Myocyte (in vitro differentiated cells): ENCODE results near the gene AMOT. TPM values are rescaled to one million over a fixed set of nuclear protein-coding genes. Genes with fewer than 3 reads are reported as not detected.

Source experiments
- DNase-seq: peaks from one replicate; pipeline ENCODE4 v3.0.0-alpha.2; 2012; ENCODE audit warnings: low read depth
- total RNA-seq: library from RNA; depleted of rRNA; stranded (reverse); fragments of >200 nt; gene quantifications from 2 replicates; pipeline ENCODE4 v1.2.3, GENCODE V29; 2014

Gene AMOT
- total RNA-seq, 1 donor from 2014 or later: 3.1 TPM

DNA sequence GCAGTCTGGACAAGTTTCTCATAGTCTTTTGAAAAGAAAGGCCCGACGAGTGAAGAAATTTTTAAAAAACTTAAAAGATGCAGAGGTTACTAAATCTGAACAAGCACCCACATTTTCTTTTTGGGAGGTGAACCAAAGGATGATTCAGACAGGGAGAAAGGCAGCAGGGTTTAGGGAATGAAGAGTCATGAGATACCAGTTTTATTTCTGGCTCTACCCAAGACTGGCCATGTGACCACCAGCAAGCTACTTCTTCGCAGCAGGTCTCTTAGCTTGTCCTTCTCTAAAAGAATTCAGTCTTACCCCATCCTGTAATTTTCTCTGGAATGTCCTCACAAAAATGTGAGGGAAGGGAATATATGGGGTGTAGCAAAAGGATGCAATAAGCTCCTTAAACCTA, 37.6 kb downstream of the AMOT start:
- no peak for DNase-seq

GRCh38 chrX:112802541-112802940, 38.1 kb downstream of the AMOT start:
- no peak for DNase-seq

DNA sequence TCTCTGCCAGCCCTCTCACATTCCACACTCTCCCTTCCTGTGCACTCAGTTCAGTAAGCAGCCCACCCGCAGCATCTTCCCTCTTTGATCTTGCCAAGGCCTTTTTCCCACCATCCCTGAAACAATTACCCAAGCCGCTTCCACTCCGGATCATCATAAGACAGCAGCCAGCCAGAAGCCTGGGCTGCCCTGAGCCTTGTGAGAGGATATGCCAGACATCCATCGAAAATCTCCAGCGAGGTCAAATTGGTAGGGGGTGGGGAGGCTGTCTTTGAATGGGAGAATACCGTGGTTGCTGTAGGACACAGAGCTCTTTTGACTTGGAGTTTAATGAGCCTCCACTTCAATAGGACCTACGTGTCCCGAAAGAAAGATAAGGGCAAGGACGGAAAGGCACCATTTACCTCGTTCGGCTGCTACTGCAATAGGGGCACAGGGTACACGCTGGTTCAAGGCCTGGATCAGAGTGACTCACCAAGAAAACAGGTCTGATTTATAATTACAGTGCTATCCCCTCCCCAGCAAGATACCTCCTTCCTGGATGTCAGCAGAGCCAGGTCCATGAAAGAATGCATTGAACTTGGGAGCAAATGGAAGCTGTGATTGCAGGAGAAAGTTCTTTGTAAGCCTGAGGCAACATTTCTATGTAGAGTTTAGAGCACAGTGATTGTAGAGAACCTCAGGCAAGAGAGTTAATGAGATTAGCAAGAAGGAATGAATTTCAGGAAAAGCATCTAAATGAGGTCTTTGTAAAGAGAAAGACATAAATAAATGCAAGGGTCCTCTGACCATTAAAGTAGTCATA, 39.5 kb downstream of the AMOT start:
- no peak for DNase-seq

GRCh38 chrX:112799425-112799824, 41.2 kb downstream of the AMOT start:
- no peak for DNase-seq

- no peak for DNase-seq
Observed at GRCh38 chrX:112798736-112799135, 41.9 kb downstream of the AMOT start.

DNA sequence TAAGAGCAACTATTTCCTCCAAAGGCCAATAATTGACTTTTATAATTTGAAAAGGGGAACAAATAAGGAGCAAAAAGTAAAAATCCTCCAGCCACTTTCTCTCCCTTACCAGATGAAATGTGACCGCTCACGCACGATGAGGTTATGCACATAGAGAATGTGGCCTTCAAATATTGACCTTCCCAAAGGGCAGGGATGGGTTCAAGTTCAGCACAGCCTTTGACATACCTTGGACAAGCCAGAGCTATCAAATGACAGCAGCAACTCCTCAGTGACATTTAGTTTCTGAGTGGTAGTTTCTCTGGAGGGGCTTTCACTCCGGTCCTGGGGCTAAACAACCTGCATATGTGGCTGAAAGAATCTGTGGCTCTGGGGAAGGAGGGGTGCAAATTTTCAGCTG, 50.7 kb downstream of the AMOT start:
- no peak for DNase-seq

DNA sequence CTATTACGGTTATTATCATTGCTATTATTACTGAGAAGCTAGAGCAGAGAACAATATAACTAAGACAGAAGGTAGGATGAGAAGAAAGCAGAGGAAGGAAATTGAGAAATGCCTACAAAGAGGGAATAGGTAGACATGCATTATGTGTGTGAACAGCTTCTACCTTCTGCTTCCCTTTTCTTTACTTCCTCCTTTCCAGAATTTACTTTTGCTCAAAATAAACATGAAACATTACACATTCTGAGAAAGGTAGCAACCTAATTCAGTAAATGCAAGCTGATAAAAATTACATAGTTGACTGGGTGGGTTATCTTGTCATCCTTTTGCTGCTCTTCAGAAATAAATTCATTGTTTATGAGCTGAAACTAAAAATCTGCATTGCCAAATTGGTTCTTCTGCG, 54.6 kb downstream of the AMOT start:
- DNase-seq: no peak

GRCh38 chrX:112785344-112785743, 55.3 kb downstream of the AMOT start:
- DNase-seq: no peak

DNA sequence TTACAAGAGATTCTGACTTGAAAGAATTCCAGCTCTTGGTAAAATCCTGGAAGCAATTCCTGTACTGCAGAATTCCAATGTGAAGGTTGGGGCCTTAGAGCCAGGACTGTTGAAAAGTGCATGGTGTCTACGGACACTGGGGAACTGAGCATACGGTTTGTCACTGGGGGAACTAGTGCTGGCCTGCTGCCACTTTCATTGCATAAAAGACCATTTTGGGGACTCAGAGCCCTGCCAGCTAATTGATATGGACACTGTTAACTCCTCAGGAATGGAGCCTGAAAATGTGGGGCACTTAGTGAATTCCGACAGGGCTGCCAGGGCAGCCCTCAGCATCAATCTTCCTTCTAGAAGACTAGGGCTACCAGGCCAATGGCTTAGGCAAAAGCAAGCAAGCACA, 55.9 kb downstream of the AMOT start:
- DNase-seq: no peak

DNA sequence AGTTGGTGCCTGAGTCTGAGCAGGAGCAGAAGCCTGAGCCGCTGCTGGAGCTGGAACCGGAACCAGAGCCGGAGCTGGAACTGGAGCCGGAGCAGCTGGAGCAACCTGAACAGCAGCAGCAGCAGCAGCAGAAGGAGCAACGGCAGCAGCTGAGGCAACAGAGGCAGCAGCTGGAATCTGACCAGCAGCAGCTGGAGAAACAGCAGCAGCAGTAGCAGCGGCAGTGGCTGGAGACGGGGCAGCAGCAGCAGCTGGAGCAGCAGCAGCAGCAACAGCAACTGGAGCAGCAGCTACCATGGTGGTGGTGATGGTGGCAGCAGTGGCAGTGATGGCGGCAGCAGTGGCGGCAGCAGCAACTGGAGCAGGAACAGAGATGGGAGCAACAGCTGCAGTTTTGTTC, 61.5 kb downstream of the AMOT start:
- no peak for DNase-seq

DNA sequence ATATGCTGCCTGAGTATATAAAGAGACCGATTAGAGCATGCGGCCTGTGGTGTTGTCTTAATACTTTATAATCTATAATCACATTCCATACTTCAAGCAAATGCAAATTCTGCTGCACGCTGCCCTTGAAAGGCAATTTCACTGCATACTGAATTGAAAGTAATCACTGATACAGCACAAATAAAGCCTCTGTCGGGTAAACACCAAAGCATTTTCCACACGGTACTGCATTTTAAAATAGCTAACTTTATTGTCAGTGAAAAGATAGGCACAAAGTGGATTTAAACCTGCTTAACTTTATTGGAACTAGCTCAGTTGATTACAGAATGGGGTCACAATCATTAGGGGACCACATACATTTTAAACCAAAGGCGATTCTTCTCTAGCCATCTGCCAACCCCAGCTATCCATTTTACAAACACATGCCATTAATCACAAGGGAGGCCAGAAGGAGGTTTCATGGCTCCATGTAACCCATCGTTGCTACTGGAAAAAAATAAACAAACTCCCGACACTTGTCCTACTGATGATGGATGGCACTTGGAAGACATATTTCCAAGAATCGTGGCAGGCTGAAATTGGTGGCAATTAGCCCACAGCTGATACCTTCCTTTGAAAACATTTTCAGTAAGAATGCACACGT, 65.9 kb downstream of the AMOT start:
- no peak for DNase-seq

- DNase-seq: no peak
Observed at GRCh38 chrX:112774142-112774541, 66.5 kb downstream of the AMOT start.

GRCh38 chrX:112769034-112769433, 71.6 kb downstream of the AMOT start:
- peak; percentile 40 for DNase-seq

GRCh38 chrX:112768563-112768962, 72.1 kb downstream of the AMOT start:
- DNase-seq: peak; percentile 9

GRCh38 chrX:112766774-112767173, 73.9 kb downstream of the AMOT start:
- no peak for DNase-seq

- DNase-seq: no peak
Observed at GRCh38 chrX:112761242-112762207, 79.1 kb downstream of the AMOT start.

DNA sequence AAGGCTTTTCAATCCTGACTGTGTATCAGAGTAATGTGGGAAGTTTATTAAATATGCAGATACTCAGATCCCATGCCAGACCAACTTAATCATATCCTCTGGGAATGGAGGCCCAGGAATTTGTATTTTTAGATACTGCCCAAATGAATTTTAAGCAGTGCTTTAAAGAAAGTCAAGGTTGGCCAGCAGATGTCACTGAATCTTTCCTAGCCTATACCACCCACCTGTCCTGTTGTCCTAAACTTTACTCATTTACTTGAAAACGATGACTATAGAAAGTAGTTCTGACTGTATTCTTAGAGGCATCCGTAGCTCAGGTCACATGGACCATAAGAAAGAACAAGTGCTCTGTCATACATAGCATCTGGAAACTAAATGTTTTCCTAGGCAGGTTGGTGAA, 79.9 kb downstream of the AMOT start:
- no peak for DNase-seq

GRCh38 chrX:112759966-112760365, 80.7 kb downstream of the AMOT start:
- DNase-seq: no peak

GRCh38 chrX:112759512-112759911, 81.1 kb downstream of the AMOT start:
- peak; percentile 7 for DNase-seq

DNA sequence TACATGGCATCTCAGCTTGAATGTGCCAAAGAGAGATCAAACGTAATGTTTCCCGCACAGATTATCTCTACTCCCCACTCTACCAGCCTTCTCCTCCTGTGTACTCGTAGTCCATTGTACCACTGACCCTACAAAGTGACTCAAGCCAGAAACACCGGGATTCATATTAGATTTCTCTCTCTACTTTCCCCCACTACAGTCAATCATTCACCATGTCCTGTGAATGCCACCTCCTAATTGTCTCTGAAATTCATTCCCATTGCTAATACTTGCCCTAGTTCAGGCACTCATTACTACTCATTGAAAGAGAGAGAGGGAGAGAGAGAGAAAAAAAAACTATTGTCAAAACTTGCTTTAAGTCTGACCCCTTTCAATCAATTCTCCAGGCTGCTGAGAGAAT, 82.7 kb downstream of the AMOT start:
- no peak for DNase-seq

GRCh38 chrX:112753116-112753515, 87.5 kb downstream of the AMOT start:
- no peak for DNase-seq

GRCh38 chrX:112751076-112751475, 89.6 kb downstream of the AMOT start:
- no peak for DNase-seq
